GM10248 (cell line): ENCODE data around the gene APOBEC4.

ENCODE experiments used
- CTCF ChIA-PET: fragments of 300-600 bp; sonication (Branson Sonifier 250); formaldehyde crosslinking; extraction: SDS; loops from one replicate; lab custom pipeline; 2021; ENCODE audit warnings: antibody characterized with exemption; lab: Yijun Ruan, JAX
- POLR2A ChIA-PET: fragments of 350-650 bp; sonication (Branson Sonifier 250); formaldehyde crosslinking; extraction: SDS; loops from one replicate; lab custom pipeline; 2020; ENCODE audit warnings: antibody characterized with exemption; lab: Yijun Ruan, JAX
- DNase-seq: peaks from one replicate; pipeline ENCODE4 v3.0.0; 2012; ENCODE audit errors: extremely low spot score
- CTCF ChIP-seq: IDR thresholded peaks from 2 replicates; pipeline ENCODE4 v1.5.1; 2012; ENCODE audit warnings: mild to moderate bottlenecking, low read depth; ENCODE audit errors: extremely low read depth, missing control alignments, control extremely low read depth

The APOBEC4 gene

GRCh38 chr1:183604038-183604808 lies 48.9 kb downstream of the APOBEC4 start:
- no peak for TF ChIP-seq CTCF
- peak; percentile 59 for DNase-seq
- ChIA-PET POLR2A (interaction anchor here (0.7 kb wide), 1 partner anchor 775 kb away, joined by 4 read pairs; no protein-coding TSS in a partner anchor), CTCF (interaction anchor here (1.0 to 6.3 kb wide), 6 partner anchors 10 to 312 kb away, joined by 3 to 46 read pairs (median 4); partner anchors contain the start of gene NCF2)

- CTCF ChIA-PET: interaction anchor here (1.2 to 3.7 kb wide), 4 partner anchors 13 to 31 kb away, joined by 4 to 23 read pairs (median 6); partner anchors contain the start of gene NCF2
- no peak for DNase-seq
- no peak for TF ChIP-seq CTCF
- POLR2A ChIA-PET: interaction anchor here (1.2 kb wide), 1 partner anchor 9 kb away, joined by 3 read pairs; no protein-coding TSS in a partner anchor
Observed at GRCh38 chr1:183602510-183602909, 50.6 kb downstream of the APOBEC4 start.

- ChIA-PET CTCF (interaction anchor here (1.0 to 3.7 kb wide), 5 partner anchors 9 to 130 kb away, joined by 3 to 23 read pairs (median 8); partner anchors contain the start of gene NCF2), POLR2A (no interaction called here)
- no peak for TF ChIP-seq CTCF
- no peak for DNase-seq
Observed at GRCh38 chr1:183600634-183601033, 52.5 kb downstream of the APOBEC4 start.

- ChIA-PET CTCF (interaction anchor here (1.3 to 3.7 kb wide), 4 partner anchors 10 to 34 kb away, joined by 3 to 23 read pairs (median 10); partner anchors contain the start of gene NCF2), POLR2A (no interaction called here)
- DNase-seq: no peak
- TF ChIP-seq CTCF: no peak
Observed at GRCh38 chr1:183600136-183600535, 53.0 kb downstream of the APOBEC4 start.

GRCh38 chr1:183598386-183598785 lies 54.7 kb downstream of the APOBEC4 start:
- no peak for TF ChIP-seq CTCF
- DNase-seq: no peak
- POLR2A ChIA-PET: no interaction called here
- CTCF ChIA-PET: interaction anchor here (0.7 to 2.4 kb wide), 4 partner anchors 8 to 18 kb away, joined by 3 to 16 read pairs (median 4); partner anchors contain the start of gene NCF2

GRCh38 chr1:183597656-183598347 lies 55.3 kb downstream of the APOBEC4 start:
- ChIA-PET POLR2A (no interaction called here), CTCF (interaction anchor here (1.8 to 2.4 kb wide), 2 partner anchors 11 to 18 kb away, joined by 6 to 16 read pairs; no protein-coding TSS in a partner anchor)
- TF ChIP-seq CTCF: no peak

More at GRCh38 chr1:183597656-183598347, 55.3 kb downstream of the APOBEC4 start:
- DNase-seq: no peak
